Nephron progenitor cell (in vitro differentiated cells): Measurements from ENCODE around the gene SPNS3.

Experiments used
- DNase-seq: peaks from one replicate; pipeline ENCODE4 v3.0.0; 2021
- H3K27ac Mint-ChIP-seq: 2 replicates; pipeline ENCODE4 v1.8.0; 2021; ENCODE audit warnings: mild to moderate bottlenecking, moderate library complexity, mixed read lengths
- H3K27me3 Mint-ChIP-seq: 2 replicates; pipeline ENCODE4 v1.8.0; 2021; ENCODE audit warnings: mild to moderate bottlenecking, low read depth, mixed read lengths; ENCODE audit not compliant: poor library complexity
- H3K36me3 Mint-ChIP-seq: 2 replicates; pipeline ENCODE4 v1.8.0; 2021; ENCODE audit warnings: low read depth, mixed read lengths
- H3K4me1 Mint-ChIP-seq: 2 replicates; pipeline ENCODE4 v1.8.0; 2021; ENCODE audit warnings: mixed read lengths
- H3K4me3 Mint-ChIP-seq: 2 replicates; pipeline ENCODE4 v1.8.0; 2021; ENCODE audit warnings: mild to moderate bottlenecking, moderate library complexity, mixed read lengths
- H3K9me3 Mint-ChIP-seq: 2 replicates; pipeline ENCODE4 v1.8.0; 2021; ENCODE audit warnings: mild to moderate bottlenecking, moderate library complexity, mixed read lengths
- TF ChIP-seq, protein P1 (sequence below): fragments of 200-600 bp; sonication (generic); IDR thresholded peaks from 2 replicates; pipeline ENCODE4 v1.5.0; 2021; ENCODE audit warnings: antibody characterized with exemption

The SPNS3 gene

GRCh38 chr17:4509923-4510617 lies 76.3 kb downstream of the SPNS3 start:
- H3K9me3 Mint-ChIP-seq = no peaks in the 10 kb centered on the region
- H3K4me3 Mint-ChIP-seq = no peak overlapping the region
- H3K27ac Mint-ChIP-seq = no peak overlapping the region
- TF ChIP-seq, protein P1, sequence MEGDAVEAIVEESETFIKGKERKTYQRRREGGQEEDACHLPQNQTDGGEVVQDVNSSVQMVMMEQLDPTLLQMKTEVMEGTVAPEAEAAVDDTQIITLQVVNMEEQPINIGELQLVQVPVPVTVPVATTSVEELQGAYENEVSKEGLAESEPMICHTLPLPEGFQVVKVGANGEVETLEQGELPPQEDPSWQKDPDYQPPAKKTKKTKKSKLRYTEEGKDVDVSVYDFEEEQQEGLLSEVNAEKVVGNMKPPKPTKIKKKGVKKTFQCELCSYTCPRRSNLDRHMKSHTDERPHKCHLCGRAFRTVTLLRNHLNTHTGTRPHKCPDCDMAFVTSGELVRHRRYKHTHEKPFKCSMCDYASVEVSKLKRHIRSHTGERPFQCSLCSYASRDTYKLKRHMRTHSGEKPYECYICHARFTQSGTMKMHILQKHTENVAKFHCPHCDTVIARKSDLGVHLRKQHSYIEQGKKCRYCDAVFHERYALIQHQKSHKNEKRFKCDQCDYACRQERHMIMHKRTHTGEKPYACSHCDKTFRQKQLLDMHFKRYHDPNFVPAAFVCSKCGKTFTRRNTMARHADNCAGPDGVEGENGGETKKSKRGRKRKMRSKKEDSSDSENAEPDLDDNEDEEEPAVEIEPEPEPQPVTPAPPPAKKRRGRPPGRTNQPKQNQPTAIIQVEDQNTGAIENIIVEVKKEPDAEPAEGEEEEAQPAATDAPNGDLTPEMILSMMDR = no peak
- H3K4me1 Mint-ChIP-seq = peaks cover 38% of the 10 kb centered on the region
- H3K27me3 Mint-ChIP-seq = peaks cover 27% of the 10 kb centered on the region
- DNase-seq = no peak
- no peaks in the 10 kb centered on the region for H3K36me3 Mint-ChIP-seq

DNA sequence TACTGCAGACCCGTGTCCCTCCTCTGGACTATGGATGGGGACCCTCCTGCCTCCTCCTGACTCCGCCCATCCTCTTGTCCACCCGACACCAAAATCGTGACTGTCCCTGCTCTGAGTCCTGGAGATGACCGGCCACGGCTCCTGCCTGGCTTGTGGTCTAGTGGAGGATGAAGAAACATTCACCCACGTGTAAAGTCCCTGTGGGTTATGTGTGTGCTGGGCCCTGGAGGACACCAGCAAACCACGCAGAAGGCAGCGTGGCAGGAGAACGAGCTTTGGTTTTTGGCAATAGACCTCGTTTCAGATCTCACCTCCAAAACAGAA lies 76.8 kb downstream of the SPNS3 start:
- DNase-seq = no peak
- Mint-ChIP-seq H3K4me3 (no peak overlapping the region), H3K36me3 (no peaks in the 10 kb centered on the region), H3K27me3 (peaks cover 24% of the 10 kb centered on the region), H3K4me1 (peaks cover 38% of the 10 kb centered on the region), H3K9me3 (no peaks in the 10 kb centered on the region), H3K27ac (no peak overlapping the region)
- TF ChIP-seq, protein P1 = no peak

DNA sequence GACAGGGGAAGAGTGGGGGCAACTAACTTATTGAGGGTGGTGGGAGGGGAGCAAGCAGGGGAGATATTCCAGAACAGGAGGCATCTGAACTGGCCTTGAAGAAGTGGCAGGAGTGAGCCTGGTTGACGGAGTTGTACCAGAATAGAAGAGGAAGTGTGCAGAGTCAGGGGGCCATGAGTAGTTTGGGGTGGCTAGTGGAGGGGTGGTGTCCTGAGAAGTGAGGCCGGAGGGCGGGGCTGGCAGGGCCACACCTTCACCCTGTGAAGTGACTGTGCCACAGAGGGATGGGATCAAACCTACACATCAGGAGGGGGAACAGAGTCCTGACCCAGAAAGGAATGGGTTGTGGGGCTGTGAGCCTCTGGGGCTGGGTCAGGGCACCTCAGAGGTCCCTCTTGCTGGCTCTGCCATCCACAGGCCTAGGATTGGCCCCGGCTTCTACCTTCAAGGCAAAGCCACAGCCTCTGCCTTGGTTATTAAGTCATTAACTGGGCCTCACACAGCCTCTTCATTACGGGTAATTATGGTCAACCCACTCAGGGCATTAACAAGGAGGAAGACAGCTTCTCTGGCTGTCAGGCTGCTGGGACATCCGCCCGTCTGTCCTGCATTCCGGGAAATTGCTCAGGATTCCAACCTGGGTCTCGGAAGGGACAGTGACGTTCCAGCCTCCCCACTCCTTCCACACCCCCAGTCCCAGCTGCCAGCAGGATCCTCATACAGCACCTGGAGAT lies 77.6 kb downstream of the SPNS3 start:
- Mint-ChIP-seq H3K4me3 (no peak overlapping the region), H3K9me3 (no peaks in the 10 kb centered on the region), H3K36me3 (no peaks in the 10 kb centered on the region), H3K27me3 (peaks cover 20% of the 10 kb centered on the region), H3K4me1 (peaks cover 40% of the 10 kb centered on the region), H3K27ac (peak overlapping the region; percentile 29)
- TF ChIP-seq, protein P1 = no peak
- DNase-seq = no peak

DNA sequence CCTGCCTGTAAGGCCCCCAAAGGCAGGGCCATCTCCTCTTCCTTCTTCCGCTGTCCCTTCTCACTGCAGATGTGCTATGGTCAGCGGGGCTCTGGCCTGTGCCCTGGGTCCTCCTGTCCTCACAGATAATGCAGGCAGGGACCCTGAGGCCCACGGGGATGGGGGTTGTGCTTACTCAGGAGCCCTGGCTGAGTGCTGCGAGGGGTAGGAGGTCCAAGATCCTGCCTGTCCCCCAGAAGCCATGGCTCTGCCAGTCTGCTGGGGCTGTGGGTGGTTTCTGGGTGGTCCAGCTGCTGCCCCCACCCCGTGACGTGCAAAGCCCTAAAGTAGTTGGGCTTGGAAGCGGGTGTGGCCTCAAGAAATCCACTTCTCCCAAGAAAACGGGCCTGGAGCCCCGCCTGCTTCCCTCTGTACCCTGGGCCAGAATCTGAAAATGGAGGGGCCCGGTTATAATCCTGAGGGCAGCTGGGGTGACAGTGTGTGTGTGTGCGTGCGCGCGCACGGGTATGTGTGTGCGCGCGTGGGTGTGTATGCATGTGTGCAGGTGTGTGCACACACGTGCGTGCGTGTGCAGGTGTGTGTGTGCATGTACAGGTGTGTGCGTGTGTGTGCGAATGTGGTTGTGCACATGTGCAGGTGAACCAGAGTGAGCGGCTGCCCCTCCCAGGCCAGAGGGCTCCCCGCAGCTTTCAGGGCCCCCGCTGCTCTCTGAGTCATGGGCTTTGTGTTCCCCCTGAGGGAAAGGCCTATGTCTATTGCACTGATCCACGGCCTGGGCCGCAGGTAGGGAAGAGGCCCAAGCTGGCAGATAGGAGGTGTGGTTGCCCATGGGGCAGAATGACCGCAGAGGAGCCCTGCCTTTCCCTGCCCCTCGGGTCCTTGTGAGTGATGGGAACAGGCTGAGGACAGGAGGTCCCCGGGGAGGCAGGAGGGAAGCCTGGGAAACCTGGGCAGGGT lies 78.7 kb downstream of the SPNS3 start:
- peaks cover 20% of the 10 kb centered on the region for H3K27me3 Mint-ChIP-seq
- no peaks in the 10 kb centered on the region for H3K36me3 Mint-ChIP-seq
- no peak for DNase-seq
- H3K4me1 Mint-ChIP-seq = peaks cover 44% of the 10 kb centered on the region
- H3K9me3 Mint-ChIP-seq = no peaks in the 10 kb centered on the region
- H3K4me3 Mint-ChIP-seq = no peak overlapping the region
- TF ChIP-seq, protein P1 = no peak
- no peak overlapping the region for H3K27ac Mint-ChIP-seq

- Mint-ChIP-seq H3K27me3 (peaks cover 21% of the 10 kb centered on the region), H3K9me3 (no peaks in the 10 kb centered on the region), H3K27ac (peak overlapping the region; percentile 36), H3K36me3 (no peaks in the 10 kb centered on the region), H3K4me1 (peaks cover 47% of the 10 kb centered on the region), H3K4me3 (no peak overlapping the region)
- no peak for DNase-seq
- TF ChIP-seq, protein P1 = no peak
Measured at GRCh38 chr17:4513113-4514032, 79.6 kb downstream of the SPNS3 start.
